GM12878 (cell line): Measurements from ENCODE around the gene CNNM3. TPM values are rescaled to one million over a fixed set of nuclear protein-coding genes. Genes with fewer than 3 reads are reported as not detected.

Experiments
- ATF2 ChIP-seq: IDR thresholded peaks from 2 replicates; pipeline ENCODE4 v1.6.1; 2012; ENCODE audit warnings: low read length, inconsistent platforms
- BACH1 ChIP-seq: fragments of 450-650 bp; IDR thresholded peaks from 2 replicates; pipeline ENCODE4 v1.6.1; 2017; ENCODE audit warnings: mild to moderate bottlenecking, borderline replicate concordance
- BCL11A ChIP-seq: IDR thresholded peaks from 2 replicates; pipeline ENCODE4 v1.6.1; 2011; ENCODE audit warnings: low read depth, low read length
- BCLAF1 ChIP-seq: fragments of 450-650 bp; IDR thresholded peaks from 2 replicates; pipeline ENCODE4 v1.6.1; 2017; ENCODE audit warnings: antibody characterized with exemption, mild to moderate bottlenecking, moderate library complexity
- CHD1 ChIP-seq: IDR thresholded peaks from 2 replicates; pipeline ENCODE4 v1.6.1; 2012; ENCODE audit warnings: low read depth, low read length, improper control_type of control experiment
- CHD4 ChIP-seq: fragments of 200-600 bp; sonication (generic); IDR thresholded peaks from 2 replicates; pipeline ENCODE4 v1.6.1; 2016; ENCODE audit warnings: mild to moderate bottlenecking
- CREM ChIP-seq: IDR thresholded peaks from 2 replicates; pipeline ENCODE4 v1.6.1; 2014; ENCODE audit warnings: antibody characterized with exemption, low read depth
- ELK1 ChIP-seq: IDR thresholded peaks from 2 replicates; pipeline ENCODE4 v1.6.1; 2012; ENCODE audit warnings: low read depth, low read length, improper control_type of control experiment
- GABPA ChIP-seq: IDR thresholded peaks from 2 replicates; pipeline ENCODE4 v1.6.1; 2014; ENCODE audit warnings: antibody characterized with exemption, low read depth, mild to moderate bottlenecking, inconsistent platforms
- HCFC1 ChIP-seq: fragments of 150-350 bp; IDR thresholded peaks from 2 replicates; pipeline ENCODE4 v1.6.1; 2014; ENCODE audit warnings: low read length
- NR2C2 ChIP-seq: IDR thresholded peaks from 2 replicates; pipeline ENCODE4 v1.6.1; 2011; ENCODE audit warnings: borderline replicate concordance, low read depth; ENCODE audit not compliant: control insufficient read depth, insufficient read length
- PBX3 ChIP-seq: IDR thresholded peaks from 2 replicates; pipeline ENCODE4 v1.6.1; 2011; ENCODE audit warnings: mild to moderate bottlenecking, low read depth, low read length, moderate library complexity; ENCODE audit not compliant: insufficient replicate concordance
- PRDM15 ChIP-seq: fragments of 450-650 bp; formaldehyde crosslinking; IDR thresholded peaks from 2 replicates; pipeline ENCODE4 v1.4.0; 2020; ENCODE audit warnings: mild to moderate bottlenecking, moderate library complexity
- RAD21 ChIP-seq: IDR thresholded peaks from 2 replicates; pipeline ENCODE4 v1.6.1; 2011; ENCODE audit warnings: mild to moderate bottlenecking, low read depth, low read length, moderate library complexity; ENCODE audit not compliant: insufficient read depth
- RELA ChIP-seq: fragments of 450-650 bp; IDR thresholded peaks from 2 replicates; pipeline ENCODE4 v1.8.0; 2014; ENCODE audit warnings: borderline replicate concordance; ENCODE audit not compliant: partially characterized antibody
- SRF ChIP-seq, 2 experiments: IDR thresholded peaks; 2 replicates each; pipeline ENCODE4 v1.6.1; 2011; ENCODE audit warnings: low read depth in 2 of 2, low read length in 2 of 2, mild to moderate bottlenecking in 1 of 2, moderate library complexity in 1 of 2
- STAT3 ChIP-seq: IDR thresholded peaks from 2 replicates; pipeline ENCODE4 v1.6.1; 2011; ENCODE audit warnings: low read depth, low read length, improper control_type of control experiment
- USF1 ChIP-seq: IDR thresholded peaks from 2 replicates; pipeline ENCODE4 v1.6.1; 2011; ENCODE audit warnings: borderline replicate concordance, low read depth, mild to moderate bottlenecking, moderate library complexity, mixed read lengths, low read length; ENCODE audit not compliant: insufficient read depth; ENCODE audit errors: extremely low read length
- ZBED1 ChIP-seq: IDR thresholded peaks from 2 replicates; pipeline ENCODE4 v1.6.1; 2016; ENCODE audit warnings: borderline replicate concordance
- polyA plus RNA-seq, 11 experiments: library from polyadenylated mRNA; depleted of rRNA in 4 of 11; unstranded in 6 of 11; stranded (reverse) in 5 of 11; fragments of >200 nt; fragmentation: Nextera tagmentation in 4 of 11; fragmentation: Illumina TruSeq in 1 of 11; extraction: Ambion mirVana in 4 of 11; extraction: Trizol in 1 of 11; gene quantifications; 1 replicate in 1 of 11; 2 replicates in 10 of 11; pipeline versions ENCODE4 v1.2.1 to v1.2.3, GENCODE V29; 2011 to 2016; ENCODE audit warnings: inconsistent platforms in 2 of 11, missing spikeins in 2 of 11, low read depth in 1 of 11
- total RNA-seq, 4 experiments: library from RNA; depleted of rRNA in 3 of 4; stranded (reverse); fragments of >200 nt in 3 of 4; fragmentation: Illumina TruSeq in 1 of 4; extraction: Trizol in 1 of 4; gene quantifications; 2 replicates each; pipeline versions ENCODE4 v1.2.1 to v1.2.3, GENCODE V29; 2013 to 2021

The CNNM3 gene
- total and polyA plus RNA-seq, 10 of the 15 experiments (the other 5 are each of a cell fraction or from before 2014, with no cell fraction given), result 0.72 to 14.3 (median 4.0) TPM

GRCh38 chr2:96874198-96874831 is 58.2 kb downstream of the CNNM3 start (continued):
- TF ChIP-seq PRDM15 (CRISPR knock-in tag), result no peak
- no peak for TF ChIP-seq HCFC1
- no peak for TF ChIP-seq ELK1
- TF ChIP-seq CREM, result 0 out of 2 replicates have a peak, but pooled peaks have one; percentile 5
- TF ChIP-seq USF1, result peak; percentile 38
- TF ChIP-seq PBX3, result peak; percentile 57
- TF ChIP-seq BCL11A, result no peak
- TF ChIP-seq STAT3, result no peak
- no peak for TF ChIP-seq ATF2
- TF ChIP-seq SRF (IDR thresholded peaks at IDR 0.05; ENCODE audit: low read depth in 2 of 2, low read length in 2 of 2), result no peak
- no peak for TF ChIP-seq ZBED1
- no peak for TF ChIP-seq NR2C2
- TF ChIP-seq BCLAF1, result no peak
- TF ChIP-seq CHD1, result no peak
- no peak for TF ChIP-seq CHD4
- peak; percentile 96 for TF ChIP-seq RELA
- no peak for TF ChIP-seq GABPA
- no peak for TF ChIP-seq RAD21
- 0 out of 2 replicates have a peak, but pooled peaks have one; percentile 23 for TF ChIP-seq BACH1
